Caco-2 (cell line): ENCODE data around the gene CASP6. TPM values are rescaled to one million over a fixed set of nuclear protein-coding genes. Genes with fewer than 3 reads are reported as not detected.

Experiments
- BruUV-seq: library from RNA; stranded (reverse); fragments of 400-500 nt; replicated peaks from 2 replicates; lab custom pipeline; 2021; lab: Mats Ljungman, UMichigan
- CTCF ChIA-PET: fragments of 300-600 bp; sonication (Branson Sonifier 250); formaldehyde crosslinking; loops from one replicate; lab custom pipeline; 2022; ENCODE audit warnings: antibody characterized with exemption; lab: Charles Lee
- POLR2A ChIA-PET: fragments of 300-600 bp; sonication (Branson Sonifier 250); formaldehyde crosslinking; loops from one replicate; lab custom pipeline; 2022; ENCODE audit warnings: antibody characterized with exemption; lab: Charles Lee
- DNase-seq, 2 experiments: peaks; one replicate each; pipeline versions ENCODE4 v3.0.0 to v3.0.0-alpha.2; 2020 to 2022
- H3K27me3 ChIP-seq: replicated peaks from 2 replicates; pipeline ENCODE4 v1.6.0; 2011; ENCODE audit warnings: low read length; ENCODE audit not compliant: control insufficient read depth, insufficient read depth
- H3K36me3 ChIP-seq: 2 replicates; pipeline ENCODE4 v1.5.1; 2011; ENCODE audit warnings: low read length; ENCODE audit not compliant: control insufficient read depth, insufficient read depth
- H3K4me1 ChIP-seq: fragments of 250-450 bp; sonication (Bioruptor Pico); 2 replicates; pipeline ENCODE4 v1.5.1; 2020; ENCODE audit warnings: mild to moderate bottlenecking
- H3K4me3 ChIP-seq: 2 replicates; pipeline ENCODE4 v1.5.1; 2011; ENCODE audit warnings: low read depth, mild to moderate bottlenecking, control low read depth, low read length
- H3K9me3 ChIP-seq: fragments of 250-450 bp; sonication (Bioruptor Pico); 2 replicates; pipeline ENCODE4 v1.5.1; 2020; ENCODE audit warnings: mild to moderate bottlenecking, moderate library complexity
- H3K27ac Mint-ChIP-seq: one replicate; pipeline ENCODE4 v1.8.0; 2022; ENCODE audit warnings: mixed read lengths; ENCODE audit not compliant: unreplicated experiment
- H3K27me3 Mint-ChIP-seq: one replicate; pipeline ENCODE4 v1.8.0; 2022; ENCODE audit warnings: mixed read lengths; ENCODE audit not compliant: insufficient read depth, unreplicated experiment
- H3K36me3 Mint-ChIP-seq: one replicate; pipeline ENCODE4 v1.8.0; 2022; ENCODE audit warnings: mild to moderate bottlenecking, mixed read lengths; ENCODE audit not compliant: insufficient read depth, unreplicated experiment
- H3K4me1 Mint-ChIP-seq: one replicate; pipeline ENCODE4 v1.8.0; 2022; ENCODE audit warnings: low read depth, mixed read lengths; ENCODE audit not compliant: unreplicated experiment
- H3K4me3 Mint-ChIP-seq: one replicate; pipeline ENCODE4 v1.8.0; 2022; ENCODE audit warnings: mild to moderate bottlenecking, moderate library complexity, mixed read lengths; ENCODE audit not compliant: unreplicated experiment
- H3K9me3 Mint-ChIP-seq: one replicate; pipeline ENCODE4 v1.8.0; 2022; ENCODE audit warnings: mixed read lengths; ENCODE audit not compliant: unreplicated experiment
- CTCF ChIP-seq, 2 experiments: fragments of 200-600 bp in 1 of 2; IDR thresholded peaks; 1 replicate in 1 of 2; 2 replicates in 1 of 2; pipeline versions ENCODE4 v1.5.1 to v1.8.0; 2011 to 2022; ENCODE audit warnings: antibody characterized with exemption in 1 of 2, control low read depth in 1 of 2, inconsistent platforms in 1 of 2, low read depth in 1 of 2, low read length in 1 of 2, mild to moderate bottlenecking in 1 of 2, moderate library complexity in 1 of 2; ENCODE audit not compliant: insufficient read depth in 1 of 2, severe bottlenecking in 1 of 2, unreplicated experiment in 1 of 2
- intact Hi-C: fragments of 100-400 bp; cut with micrococcal nuclease; formaldehyde crosslinking; loops from one replicate; pipeline ENCODE4 v1.10.0; 2022; ENCODE audit not compliant: unreplicated experiment
- total RNA-seq: library from RNA; stranded (reverse); gene quantifications from 2 replicates; pipeline ENCODE4 v1.2.3, GENCODE V29; 2022

The CASP6 gene
- total RNA-seq, 1 experiment from 2014 or later: 35.9 TPM

DNA sequence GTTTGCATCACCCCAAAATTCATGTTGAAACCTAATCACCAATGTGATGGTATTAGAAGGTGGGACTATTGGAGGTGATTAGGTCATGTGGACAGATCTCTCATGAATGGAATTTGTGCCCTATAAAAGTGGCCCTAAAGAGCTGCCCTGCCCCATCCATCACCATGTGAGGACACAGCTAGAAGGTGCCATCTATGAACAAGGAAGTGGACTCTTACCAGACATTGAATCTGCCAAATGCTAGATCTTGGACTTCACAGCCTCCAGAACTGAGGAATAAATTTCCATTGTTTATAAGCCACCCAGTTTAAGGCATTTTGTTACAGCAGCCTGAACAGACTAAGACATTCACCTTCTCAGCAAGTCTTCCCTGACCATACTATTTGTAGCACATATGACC, 19.1 kb upstream of the CASP6 start:
- Mint-ChIP-seq H3K4me3 (no peak overlapping the region), H3K9me3 (no peaks in the 10 kb centered on the region), H3K36me3 (no peaks in the 10 kb centered on the region), H3K27me3 (no peaks in the 10 kb centered on the region), H3K4me1 (no peaks in the 10 kb centered on the region), H3K27ac (no peak overlapping the region)
- Histone ChIP-seq H3K9me3 (no peaks in the 10 kb centered on the region), H3K36me3 (peaks cover 1% of the 10 kb centered on the region; the same call in 1 of the 2 replicates), H3K4me3 (no peak overlapping the region), H3K4me1 (no peaks in the 10 kb centered on the region), H3K27me3 (no peaks in the 10 kb centered on the region)
- intact Hi-C loops: no loop called here
- no TSS peak for BruUV-seq
- TF ChIP-seq CTCF (IDR thresholded peaks at IDR 0.05; ENCODE audit: insufficient read depth in 1 of 2, low read depth in 1 of 2, low read length in 1 of 2, severe bottlenecking in 1 of 2, unreplicated experiment in 1 of 2): no peak
- DNase-seq: no peak
- ChIA-PET POLR2A (no interaction called here), CTCF (no interaction called here)

- Mint-ChIP-seq H3K9me3 (no peaks in the 10 kb centered on the region), H3K36me3 (no peaks in the 10 kb centered on the region), H3K4me3 (no peak overlapping the region), H3K27ac (no peak overlapping the region), H3K4me1 (no peaks in the 10 kb centered on the region), H3K27me3 (no peaks in the 10 kb centered on the region)
- TF ChIP-seq CTCF (IDR thresholded peaks at IDR 0.05; ENCODE audit: insufficient read depth in 1 of 2, low read depth in 1 of 2, low read length in 1 of 2, severe bottlenecking in 1 of 2, unreplicated experiment in 1 of 2): no peak
- ChIA-PET POLR2A (no interaction called here), CTCF (no interaction called here)
- H3K4me3 ChIP-seq: no peak overlapping the region
- no peaks in the 10 kb centered on the region for H3K4me1 ChIP-seq
- no peak for DNase-seq
- no peaks in the 10 kb centered on the region for H3K27me3 ChIP-seq
- H3K9me3 ChIP-seq: no peaks in the 10 kb centered on the region
- intact Hi-C loops: no loop called here
- peaks cover 1% of the 10 kb centered on the region; the same call in 1 of the 2 replicates for H3K36me3 ChIP-seq
- no TSS peak for BruUV-seq
These were observed 17.8 kb upstream of the CASP6 start for GRCh38 chr4:109721033-109721432.

DNA sequence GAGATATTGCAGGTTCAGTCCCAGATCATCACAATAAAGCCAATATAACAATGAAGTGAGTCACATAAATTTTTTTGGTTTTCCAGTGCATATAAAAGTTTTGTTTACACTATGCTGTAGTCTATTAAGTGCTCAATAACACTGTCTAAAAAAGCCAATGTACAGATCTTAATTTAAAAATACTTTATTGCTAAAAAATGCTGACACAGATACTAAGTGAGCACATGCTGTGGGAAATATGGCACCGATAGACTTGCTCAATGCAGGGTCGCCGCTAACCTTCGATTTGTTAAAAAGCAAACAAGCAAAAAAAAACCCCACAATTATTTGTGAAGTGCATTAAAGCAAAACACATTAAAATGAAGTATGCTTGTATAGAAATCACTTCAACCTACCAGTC, 16.4 kb upstream of the CASP6 start:
- Mint-ChIP-seq H3K36me3 (no peaks in the 10 kb centered on the region), H3K9me3 (no peaks in the 10 kb centered on the region), H3K4me3 (no peak overlapping the region), H3K27ac (no peak overlapping the region), H3K4me1 (no peaks in the 10 kb centered on the region), H3K27me3 (no peaks in the 10 kb centered on the region)
- Histone ChIP-seq H3K27me3 (no peaks in the 10 kb centered on the region), H3K36me3 (peaks cover 1% of the 10 kb centered on the region; the same call in 1 of the 2 replicates), H3K4me1 (no peaks in the 10 kb centered on the region), H3K9me3 (no peaks in the 10 kb centered on the region), H3K4me3 (no peak overlapping the region)
- BruUV-seq: no TSS peak
- intact Hi-C loops: no loop called here
- ChIA-PET CTCF (no interaction called here), POLR2A (no interaction called here)
- DNase-seq: no peak
- TF ChIP-seq CTCF (IDR thresholded peaks at IDR 0.05; ENCODE audit: insufficient read depth in 1 of 2, low read depth in 1 of 2, low read length in 1 of 2, severe bottlenecking in 1 of 2, unreplicated experiment in 1 of 2): no peak
